Iris pigment epithelial cell (primary cell): ENCODE measurements around the gene C10orf62.
"Not testable (repeated sequence)": the region's sequence is repeated elsewhere in the genome, so short reads cannot be mapped to it uniquely, and the experiment has no call there.

Experiments
- DNase-seq: peaks from one replicate; pipeline ENCODE4 v3.0.0-alpha.2; 2011; ENCODE audit warnings: low read depth

The C10orf62 gene

DNA sequence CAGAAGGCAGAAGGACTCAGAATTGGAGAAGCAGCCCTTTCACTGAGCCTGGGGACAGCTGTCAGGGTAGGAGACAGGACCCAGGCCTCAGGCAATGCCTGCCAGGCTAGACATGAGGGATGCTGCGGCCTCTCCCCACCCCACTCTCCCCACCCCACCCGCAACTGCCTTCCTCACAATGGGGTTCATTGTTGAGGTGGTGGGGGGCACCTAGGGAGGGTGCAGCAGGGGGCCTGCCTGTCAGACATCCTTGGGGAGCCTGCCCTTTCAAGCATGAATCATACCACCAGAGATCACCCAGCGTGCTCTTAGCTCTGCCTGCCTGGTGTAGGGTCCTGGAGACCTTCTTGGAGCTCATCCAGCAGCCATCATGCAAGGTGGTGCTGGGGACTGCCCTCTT is at the start of gene C10orf62:
Gene C10orf62 (plus strand): TSS at position 243 of the 400 bp plus-strand sequence. CDS start 177 bp downstream, outside the sequence.
- DNase-seq: no peak

DNA sequence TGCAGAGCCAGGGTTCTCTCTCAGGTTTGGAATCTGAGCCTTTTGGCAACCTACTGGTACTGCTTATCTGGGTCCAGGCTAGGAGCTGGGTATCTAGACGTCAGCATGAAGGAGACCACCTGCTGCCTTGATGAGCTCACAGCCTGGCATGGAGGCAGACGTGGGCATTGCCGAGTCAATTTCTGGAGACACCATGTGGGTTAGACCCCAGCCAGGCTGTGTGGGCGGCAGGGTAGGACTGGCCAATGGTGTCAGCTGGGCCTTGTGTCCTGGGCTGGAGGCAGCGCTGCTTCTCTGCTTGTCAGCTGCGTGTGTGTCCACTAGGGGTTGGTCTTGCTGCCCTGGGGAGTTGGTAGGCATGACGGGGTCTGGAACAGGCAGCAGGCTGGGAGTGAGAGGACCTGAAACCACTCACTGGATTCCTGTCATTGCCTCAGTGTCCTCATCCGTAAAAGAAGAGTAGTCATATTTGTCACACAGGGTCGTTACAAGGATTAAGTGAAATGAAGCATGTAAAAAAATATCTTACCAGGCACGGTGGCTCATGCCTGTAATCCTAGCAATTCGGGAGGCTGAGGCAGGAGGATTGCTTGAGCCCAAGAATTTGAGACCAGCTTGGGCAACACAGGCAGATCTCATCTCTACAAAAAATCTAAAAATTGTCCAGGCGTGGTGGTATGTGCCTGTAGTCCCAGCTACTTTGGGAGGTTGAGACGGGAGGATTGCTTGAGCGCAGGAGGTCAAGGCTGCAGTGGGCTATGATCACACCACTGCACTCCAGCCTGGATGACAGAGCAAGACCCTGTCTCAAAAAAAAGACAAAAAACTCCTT is 48.6 kb upstream of the C10orf62 start:
- no peak for DNase-seq

DNA sequence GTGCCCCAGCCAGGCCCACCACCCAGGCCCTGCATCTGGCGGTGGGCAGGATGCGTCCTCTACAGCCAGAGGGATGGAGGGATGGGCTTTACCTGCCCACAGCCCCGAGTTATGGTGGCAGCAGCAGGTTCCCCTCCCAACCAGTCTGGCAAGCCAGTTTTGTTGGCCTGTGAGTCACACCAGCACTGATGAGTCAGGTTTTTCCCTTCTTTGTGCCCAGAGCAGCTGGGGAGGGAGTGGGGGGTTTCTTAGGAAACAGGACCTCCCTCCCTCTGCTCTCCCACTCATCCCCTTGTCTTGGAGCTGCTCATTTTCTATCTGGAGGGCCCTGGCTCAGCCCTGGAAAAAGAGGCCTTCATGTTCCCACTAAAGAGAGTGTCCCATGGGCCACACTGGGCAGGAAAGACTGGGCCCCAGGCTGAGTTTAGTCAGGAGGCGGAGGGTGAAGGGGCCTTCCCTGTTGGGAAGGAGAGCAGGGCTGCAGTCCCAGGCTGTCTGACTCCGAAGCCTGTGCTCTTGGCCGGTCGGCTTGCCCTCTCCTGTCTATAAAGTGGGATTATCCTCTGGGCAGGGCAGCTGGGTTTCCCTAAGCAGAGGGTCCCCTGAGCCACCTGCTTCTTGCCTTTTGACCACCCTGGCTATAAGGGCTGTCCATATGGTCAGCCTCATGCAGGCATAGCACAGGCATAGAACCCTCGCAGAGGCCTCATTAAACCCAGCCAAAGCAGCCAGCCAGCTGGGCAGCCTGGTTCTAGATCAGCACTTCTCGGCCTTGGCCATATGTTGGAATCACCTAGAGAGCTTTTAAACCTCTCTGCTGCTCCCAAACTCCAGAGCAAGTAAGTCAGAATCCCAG is 47.1 kb upstream of the C10orf62 start:
- DNase-seq: peak; percentile 94

DNA sequence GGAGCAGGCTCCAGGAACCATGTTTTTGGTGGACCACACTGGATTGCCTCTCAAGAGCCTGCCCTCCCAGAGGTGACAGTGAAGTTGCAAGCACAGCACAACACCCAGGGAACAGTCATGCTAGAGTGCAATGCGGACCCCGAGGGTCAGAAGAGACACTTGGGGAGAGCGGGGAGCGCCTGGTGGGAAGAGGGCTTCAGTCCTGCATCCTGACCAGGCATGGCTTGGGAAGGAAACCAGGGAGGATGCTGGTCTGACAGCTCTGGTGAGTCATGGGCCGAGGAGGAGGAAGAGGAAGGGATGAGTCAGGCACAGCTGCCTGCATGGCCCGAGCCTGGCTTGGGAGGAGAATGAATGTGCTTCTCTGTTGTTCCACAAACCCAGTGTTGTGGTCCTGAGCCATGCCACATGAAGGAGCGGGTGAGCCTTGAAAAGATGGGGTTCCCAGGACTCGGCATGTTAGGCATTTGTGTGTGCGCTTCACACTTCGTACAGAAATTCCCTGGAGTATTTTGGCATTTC is 46.4 kb upstream of the C10orf62 start:
- DNase-seq: peak; percentile 98

- no peak for DNase-seq
These were observed 42.9 kb upstream of the C10orf62 start for GRCh38 chr10:97546456-97547270.

- DNase-seq: no peak
These were observed 42.3 kb upstream of the C10orf62 start for GRCh38 chr10:97547271-97547600.

- DNase-seq: no peak
These were observed 41.6 kb upstream of the C10orf62 start for GRCh38 chr10:97547962-97548361.

- no peak for DNase-seq
These were observed 40.6 kb upstream of the C10orf62 start for GRCh38 chr10:97548828-97549455.

DNA sequence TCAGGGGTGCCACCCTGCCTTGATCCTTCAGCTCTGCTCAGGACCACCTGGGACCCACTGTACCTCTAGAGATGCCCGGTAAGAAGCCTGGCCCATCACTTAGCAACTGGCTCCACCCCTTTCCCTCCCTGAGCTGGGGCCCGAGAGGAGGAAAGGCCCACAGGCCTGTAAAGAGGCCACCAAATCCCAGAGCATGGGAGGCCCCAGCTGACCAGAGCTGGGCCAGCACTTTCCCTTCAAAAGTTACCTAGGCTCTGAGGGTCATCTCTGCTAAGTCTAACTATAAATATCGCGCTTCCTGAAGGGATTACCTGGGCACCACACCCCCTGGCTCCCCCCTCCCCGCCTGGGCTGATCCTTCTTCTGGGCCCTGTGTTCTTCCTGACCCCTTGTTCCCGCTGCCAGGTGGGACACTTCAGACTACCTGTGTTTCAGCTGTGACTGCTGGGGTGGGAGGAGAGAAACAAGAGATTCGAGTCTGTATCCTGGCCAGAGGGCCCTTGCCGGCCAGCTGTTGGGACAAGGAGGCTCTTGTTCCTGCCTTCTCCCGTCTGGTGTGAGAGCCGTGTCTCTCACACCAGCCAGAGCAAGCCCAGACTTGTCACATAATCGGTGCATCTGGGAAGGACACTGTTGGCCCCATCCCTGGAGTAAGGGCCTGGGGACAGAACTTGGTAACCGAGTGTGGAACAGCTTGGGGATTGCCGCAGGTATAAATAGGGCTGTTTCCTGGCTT is 39.8 kb upstream of the C10orf62 start:
- DNase-seq: no peak

- no peak for DNase-seq
These were observed 39.0 kb upstream of the C10orf62 start for GRCh38 chr10:97550336-97551149.

DNA sequence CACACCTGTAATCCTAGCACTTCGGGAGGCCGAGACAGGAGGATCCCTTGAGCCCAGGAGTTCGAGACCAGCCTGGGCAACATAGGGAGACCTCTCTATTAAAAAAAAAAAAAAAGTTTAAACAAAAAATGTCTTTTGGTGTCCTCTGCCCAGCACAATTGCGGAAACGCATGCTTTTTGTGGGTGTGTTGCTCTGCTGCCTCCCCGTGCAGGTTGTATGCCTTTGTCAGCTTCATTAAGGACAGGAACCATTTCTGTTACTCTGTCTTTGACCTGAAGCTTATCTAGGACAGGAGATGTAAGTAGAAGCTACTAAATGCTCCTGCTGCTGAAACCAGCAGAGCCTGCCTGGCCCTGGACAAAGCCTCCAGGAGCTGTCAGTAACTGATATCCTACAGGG is 38.2 kb upstream of the C10orf62 start:
- no peak for DNase-seq

DNA sequence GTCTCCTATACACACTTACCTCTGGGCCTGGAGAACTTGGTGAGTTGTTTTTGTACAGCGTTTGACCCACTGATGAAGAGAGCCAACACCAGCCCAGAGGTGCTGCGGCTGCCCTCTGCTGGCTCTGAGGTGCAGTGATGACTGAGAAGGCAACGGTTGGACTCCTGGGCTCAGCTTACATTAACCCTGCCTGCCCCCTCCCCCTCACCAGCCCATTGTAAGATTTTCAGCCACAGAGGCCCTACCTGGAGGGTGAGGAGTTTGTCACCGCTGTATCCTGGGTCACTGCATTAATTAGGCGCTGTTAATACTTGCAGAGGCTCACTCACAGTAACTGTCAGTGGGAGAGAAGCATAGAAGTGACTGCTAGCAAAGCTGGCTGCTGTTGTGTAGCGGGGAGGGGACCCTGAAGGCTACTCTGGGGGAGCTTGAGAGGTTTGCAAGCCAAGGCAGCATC is 35.9 kb upstream of the C10orf62 start:
- DNase-seq: peak; percentile 78

DNA sequence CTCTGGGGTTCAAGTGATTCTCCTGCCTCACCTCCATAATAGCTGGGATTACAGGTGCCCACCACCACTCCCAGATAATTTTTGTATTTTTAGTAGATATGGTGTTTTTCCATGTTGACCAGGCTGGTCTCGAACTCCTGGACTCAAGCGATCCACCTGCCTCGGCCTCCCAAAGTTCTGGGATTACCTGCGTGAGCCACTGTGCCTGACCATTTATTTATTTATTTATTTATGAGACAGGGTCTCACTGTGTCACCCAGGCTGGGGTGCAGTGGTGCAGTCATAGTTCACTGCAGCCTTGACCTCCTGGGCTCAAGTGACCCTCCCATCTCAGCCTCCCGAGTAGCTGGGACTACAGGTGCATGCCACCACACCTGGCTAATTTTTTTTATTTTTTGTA is 35.2 kb upstream of the C10orf62 start:
- not testable (repeated sequence) for DNase-seq

DNA sequence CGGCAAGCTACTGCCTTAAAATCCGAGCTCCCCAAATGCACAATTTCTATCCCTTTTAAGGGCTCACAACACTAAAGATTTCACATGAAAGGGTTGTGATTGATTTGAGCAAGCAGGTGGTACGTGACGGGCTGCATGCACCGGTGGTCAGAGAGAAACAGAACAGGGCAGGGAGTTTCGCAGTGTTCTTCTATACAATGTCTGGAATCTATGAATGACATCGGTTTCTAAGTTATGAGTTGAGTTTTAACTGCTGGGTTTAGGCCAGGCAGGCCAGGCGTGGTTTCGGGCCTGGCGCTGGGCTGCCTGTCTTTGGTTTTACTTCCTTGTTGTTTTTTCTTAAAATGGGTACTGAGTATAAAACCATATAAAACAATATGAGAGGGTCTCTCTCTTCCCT is 34.0 kb upstream of the C10orf62 start:
- not testable (repeated sequence) for DNase-seq

DNA sequence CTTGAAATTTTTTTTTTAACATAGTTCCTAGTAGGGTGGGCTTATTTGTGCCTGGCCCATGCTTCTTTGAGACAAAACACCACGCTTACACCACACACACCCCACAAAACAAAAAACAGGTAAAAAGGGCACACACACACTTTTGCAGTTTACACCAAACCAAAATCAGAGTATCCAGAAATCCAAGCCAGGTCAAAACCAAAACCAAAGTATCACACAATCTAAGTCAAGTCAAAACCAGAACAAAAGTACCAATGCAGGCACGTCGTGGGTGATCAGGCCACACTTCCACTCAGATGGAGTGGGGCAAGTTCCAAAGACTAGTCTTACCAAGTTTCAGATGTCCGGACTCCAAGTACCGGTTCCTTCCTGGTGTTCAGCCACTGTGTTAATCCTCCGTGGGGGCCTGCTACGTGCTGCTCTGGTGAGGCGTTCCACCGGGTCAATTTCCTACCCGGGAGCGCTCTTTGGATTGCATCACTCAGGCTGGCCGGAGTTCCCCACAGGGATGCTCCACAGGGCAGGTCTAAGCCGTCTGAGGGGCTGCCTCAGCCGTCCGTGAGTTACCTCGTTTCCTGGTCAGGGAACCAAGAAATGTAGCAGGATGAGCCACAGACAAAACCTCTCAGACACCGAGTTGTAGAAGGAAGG is 28.7 kb upstream of the C10orf62 start:
- DNase-seq: peak; percentile 76

DNA sequence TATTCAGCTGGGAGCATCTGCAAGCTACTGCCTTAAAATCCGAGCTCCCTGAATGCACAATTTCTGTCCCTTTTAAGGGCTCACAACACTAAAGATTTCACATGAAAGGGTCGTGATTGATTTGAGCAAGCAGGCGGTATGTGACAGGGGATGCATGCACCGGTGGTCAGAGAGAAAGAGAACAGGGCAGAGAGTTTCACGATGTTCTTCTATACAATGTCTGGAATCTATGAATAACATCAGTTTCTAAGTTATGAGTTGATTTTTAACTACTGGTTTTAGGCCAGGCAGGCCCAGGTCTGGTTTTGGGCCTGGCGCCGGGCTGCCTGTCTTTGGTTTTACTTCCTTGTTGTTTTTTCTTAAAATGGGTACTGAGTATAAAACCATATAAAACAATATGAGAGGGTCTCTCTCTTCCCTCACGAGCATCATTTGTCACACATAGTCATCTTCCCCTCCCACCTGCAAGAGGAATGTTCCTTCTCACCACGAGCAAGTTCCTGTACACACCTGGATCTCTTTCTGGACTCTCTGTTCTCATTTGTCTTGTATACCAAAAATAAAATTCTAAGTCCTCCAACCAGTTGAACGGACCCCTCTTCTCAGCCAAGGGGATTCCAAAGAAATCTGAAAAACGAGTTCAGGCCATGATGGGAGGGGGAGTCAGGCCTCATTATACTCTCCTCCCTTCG is 28.0 kb upstream of the C10orf62 start:
- not testable (repeated sequence) for DNase-seq

DNA sequence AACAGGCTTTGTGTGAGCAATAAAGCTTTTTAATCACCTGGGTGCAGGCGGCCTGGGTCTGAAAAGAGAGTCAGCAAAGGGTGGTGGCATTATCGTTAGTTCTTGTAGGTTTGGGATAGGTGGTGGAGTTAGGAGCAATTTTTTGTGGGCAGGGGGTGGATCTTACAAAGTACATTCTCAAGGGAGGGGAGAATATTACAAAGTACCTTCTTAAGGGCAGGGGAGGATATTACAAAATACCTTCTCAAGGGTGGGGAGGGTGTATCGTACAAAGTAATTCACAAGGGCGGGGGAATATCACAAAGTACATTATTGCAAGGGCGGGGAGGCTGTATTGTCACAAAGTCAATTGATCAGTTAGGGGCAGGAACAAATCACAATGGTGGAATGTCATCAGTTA is 27.2 kb upstream of the C10orf62 start:
- DNase-seq: not testable (repeated sequence)

- no peak for DNase-seq
These were observed 26.2 kb upstream of the C10orf62 start for GRCh38 chr10:97563337-97563736.

- DNase-seq: peak; percentile 33
These were observed 24.7 kb upstream of the C10orf62 start for GRCh38 chr10:97564776-97565175.
